Thymus (tissue), 11 donors: ENCODE results near the gene SYT17. TPM values are rescaled to one million over a fixed set of nuclear protein-coding genes. Genes with fewer than 3 reads are reported as not detected.

Experiments used
- DNase-seq, 9 donors: peaks; one replicate each; pipeline ENCODE4 v3.0.0-alpha.2; 2013; ENCODE audit warnings: low spot score in 9 of 9, low read depth in 6 of 9, missing footprints in 1 of 9
- H3K27ac ChIP-seq, 2 donors: one replicate each; pipeline ENCODE4 v1.5.1; 2013; ENCODE audit warnings: control low read depth in 1 of 2, low read depth in 1 of 2, low read length in 1 of 2, mild to moderate bottlenecking in 1 of 2, moderate library complexity in 1 of 2
- H3K27me3 ChIP-seq, 2 donors: one replicate each; pipeline ENCODE4 v1.5.1; 2013; ENCODE audit warnings: low read length in 1 of 2; ENCODE audit not compliant: control insufficient read depth in 2 of 2, insufficient read depth in 1 of 2
- H3K36me3 ChIP-seq, 2 donors: one replicate each; pipeline ENCODE4 v1.5.1; 2013; ENCODE audit warnings: low read length in 1 of 2, mild to moderate bottlenecking in 1 of 2, moderate library complexity in 1 of 2; ENCODE audit not compliant: control insufficient read depth in 2 of 2, insufficient read depth in 2 of 2
- H3K4me1 ChIP-seq, 2 donors: one replicate each; pipeline ENCODE4 v1.5.1; 2013; ENCODE audit warnings: low read length in 2 of 2; ENCODE audit not compliant: control insufficient read depth in 2 of 2, insufficient read depth in 2 of 2
- H3K4me3 ChIP-seq, 2 donors: one replicate each; pipeline ENCODE4 v1.5.1; 2013; ENCODE audit warnings: low read length in 2 of 2, control low read depth in 1 of 2, mild to moderate bottlenecking in 1 of 2
- H3K9me3 ChIP-seq, 2 donors: one replicate each; pipeline ENCODE4 v1.5.1; 2013; ENCODE audit warnings: low read length in 1 of 2, mild to moderate bottlenecking in 1 of 2; ENCODE audit not compliant: control insufficient read depth in 2 of 2, insufficient read depth in 1 of 2
- WGBS: extraction: QIAGEN DNeasy Blood & Tissue Kit; methylation state at CpG from one replicate; pipeline ENCODE4 v1.1.7; 2013; 5-methylcytosine and 5-hydroxymethylcytosine counted together
- polyA plus RNA-seq: library from polyadenylated mRNA; stranded (reverse); fragments of 200-250 nt; gene quantifications from one replicate; pipeline ENCODE4 v1.2.3, GENCODE V29; 2013
- total RNA-seq: library from RNA; stranded (reverse); fragments of 120-200 nt; gene quantifications from one replicate; pipeline ENCODE4 v1.2.4, GENCODE V29; 2013
- donor health status: healthy.

SYT17 gene
- total and polyA plus RNA-seq, 2 donors = 0.38 to 0.52 TPM

- H3K4me3 ChIP-seq = no peak overlapping the region
- WGBS = 96% methylated on average over 11 of the region's 11 CpGs
- DNase-seq = no peak
Measured at GRCh38 chr16:19241512-19241911, 73.5 kb downstream of the SYT17 start.

GRCh38 chr16:19242186-19242585 is 74.1 kb downstream of the SYT17 start:
- WGBS = 81% methylated on average over 1 of the region's 1 CpG
- Histone ChIP-seq H3K9me3 (peaks cover 3 to 13% of the 10 kb centered on the region in 2 donors), H3K36me3 (no peaks in the 10 kb centered on the region), H3K4me3 (no peak overlapping the region), H3K27ac (no peak overlapping the region), H3K4me1 (no peaks in the 10 kb centered on the region), H3K27me3 (no peaks in the 10 kb centered on the region)
- DNase-seq = no peak

More at GRCh38 chr16:19241512-19241911, 73.5 kb downstream of the SYT17 start:
- Histone ChIP-seq H3K9me3 (peaks cover 3 to 13% of the 10 kb centered on the region in 2 donors), H3K27me3 (no peaks in the 10 kb centered on the region), H3K4me1 (no peaks in the 10 kb centered on the region), H3K36me3 (no peaks in the 10 kb centered on the region), H3K27ac (no peak overlapping the region)

- no peak overlapping the region for H3K4me3 ChIP-seq
- WGBS = 92% methylated on average over 3 of the region's 3 CpGs
- no peaks in the 10 kb centered on the region for H3K27me3 ChIP-seq
- H3K4me1 ChIP-seq = no peaks in the 10 kb centered on the region
- H3K27ac ChIP-seq = no peak overlapping the region
- H3K9me3 ChIP-seq = peaks cover 3 to 13% of the 10 kb centered on the region in 2 donors
- H3K36me3 ChIP-seq = no peaks in the 10 kb centered on the region
- DNase-seq = no peak
Measured at GRCh38 chr16:19242987-19243575, 75.0 kb downstream of the SYT17 start.

- Histone ChIP-seq H3K27ac (no peak overlapping the region), H3K4me1 (no peaks in the 10 kb centered on the region), H3K27me3 (no peaks in the 10 kb centered on the region), H3K36me3 (no peaks in the 10 kb centered on the region), H3K9me3 (peaks cover 3% of the 10 kb centered on the region in 2 donors), H3K4me3 (no peak overlapping the region)
- WGBS = 91% methylated on average over 8 of the region's 8 CpGs
- no peak for DNase-seq
Measured at GRCh38 chr16:19245326-19245925, 77.4 kb downstream of the SYT17 start.

- no peaks in the 10 kb centered on the region for H3K9me3 ChIP-seq
- H3K4me1 ChIP-seq = no peaks in the 10 kb centered on the region
- H3K4me3 ChIP-seq = no peak overlapping the region
- no peaks in the 10 kb centered on the region for H3K36me3 ChIP-seq
- no peak overlapping the region for H3K27ac ChIP-seq
- H3K27me3 ChIP-seq = no peaks in the 10 kb centered on the region
- DNase-seq = no peak
- WGBS = 80% methylated on average over 2 of the region's 2 CpGs
Measured at GRCh38 chr16:19252904-19253303, 84.9 kb downstream of the SYT17 start.

GRCh38 chr16:19254611-19255010 is 86.6 kb downstream of the SYT17 start:
- 82% methylated on average over 4 of the region's 4 CpGs for WGBS
- no peaks in the 10 kb centered on the region for H3K9me3 ChIP-seq

GRCh38 chr16:19264123-19264673 is 96.2 kb downstream of the SYT17 start:
- 95% methylated on average over 4 of the region's 4 CpGs for WGBS
- H3K4me1 ChIP-seq = no peaks in the 10 kb centered on the region
- no peak for DNase-seq
- no peaks in the 10 kb centered on the region for H3K9me3 ChIP-seq
- H3K27ac ChIP-seq = no peak overlapping the region
- no peaks in the 10 kb centered on the region for H3K36me3 ChIP-seq
- H3K27me3 ChIP-seq = no peaks in the 10 kb centered on the region
- H3K4me3 ChIP-seq = no peak overlapping the region

More at GRCh38 chr16:19254611-19255010, 86.6 kb downstream of the SYT17 start:
- Histone ChIP-seq H3K36me3 (no peaks in the 10 kb centered on the region), H3K27me3 (no peaks in the 10 kb centered on the region), H3K4me1 (no peaks in the 10 kb centered on the region), H3K27ac (no peak overlapping the region), H3K4me3 (no peak overlapping the region)
- DNase-seq = no peak

GRCh38 chr16:19265380-19265930 is 97.4 kb downstream of the SYT17 start:
- no peak for DNase-seq
- Histone ChIP-seq H3K9me3 (no peaks in the 10 kb centered on the region), H3K4me1 (no peaks in the 10 kb centered on the region), H3K4me3 (no peak overlapping the region), H3K36me3 (no peaks in the 10 kb centered on the region), H3K27me3 (no peaks in the 10 kb centered on the region), H3K27ac (no peak overlapping the region)
- 87% methylated on average over 9 of the region's 9 CpGs for WGBS

GRCh38 chr16:19266774-19267173 is 98.7 kb downstream of the SYT17 start:
- Histone ChIP-seq H3K27me3 (no peaks in the 10 kb centered on the region), H3K36me3 (no peaks in the 10 kb centered on the region), H3K4me1 (no peaks in the 10 kb centered on the region), H3K9me3 (no peaks in the 10 kb centered on the region), H3K4me3 (no peak overlapping the region), H3K27ac (no peak overlapping the region)
- no peak for DNase-seq
- WGBS = 96% methylated on average over 11 of the region's 11 CpGs
